GM12878 (cell line): ENCODE data around the gene KLRF2. TPM values are rescaled to one million over a fixed set of nuclear protein-coding genes. Genes with fewer than 3 reads are reported as not detected.

Experiments used
- ATAC-seq: fragments of 200-7000 bp; cut with Tn5 transposase; 3 replicates; pipeline ENCODE4 v1.9.1; 2020; ENCODE audit warnings: mild to moderate bottlenecking, moderate library complexity
- BruUV-seq: library from RNA; stranded (reverse); fragments of 400-500 nt; replicated peaks from 2 replicates; lab custom pipeline; 2021; lab: Mats Ljungman, UMichigan
- CTCF ChIA-PET: fragments of 300-600 bp; sonication (Branson Sonifier 250); formaldehyde crosslinking; extraction: SDS; loops from one replicate; lab custom pipeline; 2021; ENCODE audit warnings: inconsistent platforms; lab: Yijun Ruan, JAX
- POLR2A ChIA-PET: fragments of 350-600 bp; formaldehyde crosslinking; extraction: SDS; loops from one replicate; lab custom pipeline; 2021; ENCODE audit warnings: inconsistent platforms; lab: Charles Lee
- RAD21 ChIA-PET: fragments of 300-600 bp; sonication (Branson Sonifier 250); formaldehyde crosslinking; loops from one replicate; lab custom pipeline; 2023; ENCODE audit warnings: antibody characterized with exemption; ENCODE audit not compliant: unreplicated experiment; lab: Charles Lee
- SMC1A ChIA-PET: fragments of 300-600 bp; sonication (Branson Sonifier 250); formaldehyde crosslinking; loops from one replicate; lab custom pipeline; 2023; ENCODE audit not compliant: unreplicated experiment, uncharacterized antibody; lab: Charles Lee
- DNase-seq: peaks from one replicate; pipeline ENCODE4 v3.0.0-alpha.2; 2011; ENCODE audit warnings: low read depth, low spot score
- FAIRE-seq: peaks from 3 replicates; lab custom pipeline; 2011; peaks lifted over from hg19 to GRCh38; lab: Jason Lieb, UNC
- H2AFZ ChIP-seq: 2 replicates; pipeline ENCODE4 v1.6.0; 2011; ENCODE audit warnings: low read depth, low read length, control low read depth; ENCODE audit not compliant: control insufficient read depth
- H3K27ac ChIP-seq: 2 replicates; pipeline ENCODE4 v1.5.1; 2011; ENCODE audit warnings: control low read depth; ENCODE audit not compliant: control insufficient read depth, insufficient read depth
- H3K27me3 ChIP-seq, 2 experiments: replicated peaks in 1 of 2; 2 replicates each; pipeline versions ENCODE4 v1.6.0 to v1.6.1; 2011; ENCODE audit warnings: low read length in 1 of 2; ENCODE audit not compliant: control insufficient read depth in 2 of 2, insufficient read depth in 2 of 2
- H3K36me3 ChIP-seq, 2 experiments: 2 replicates each; pipeline ENCODE4 v1.5.1; 2011; ENCODE audit warnings: low read length in 1 of 2; ENCODE audit not compliant: control insufficient read depth in 2 of 2, insufficient read depth in 2 of 2
- H3K4me1 ChIP-seq: 2 replicates; pipeline ENCODE4 v1.6.1; 2011; ENCODE audit warnings: mild to moderate bottlenecking, low read length, moderate library complexity, mixed read lengths; ENCODE audit not compliant: control insufficient read depth, insufficient read depth
- H3K4me2 ChIP-seq: 2 replicates; pipeline ENCODE4 v1.6.0; 2011; ENCODE audit warnings: control low read depth; ENCODE audit not compliant: control insufficient read depth, insufficient read depth
- H3K4me3 ChIP-seq: fragments of 200-600 bp; sonication (generic); 2 replicates; pipeline ENCODE4 v1.5.1; 2016
- H3K79me2 ChIP-seq: 2 replicates; pipeline ENCODE4 v1.6.0; 2011; ENCODE audit warnings: low read length; ENCODE audit not compliant: control insufficient read depth, insufficient read depth
- H3K9ac ChIP-seq: 2 replicates; pipeline ENCODE4 v1.8.0; 2011; ENCODE audit warnings: low read length, control low read depth, mixed read lengths; ENCODE audit not compliant: control insufficient read depth, insufficient read depth
- H3K9me3 ChIP-seq: replicated peaks from 3 replicates; pipeline ENCODE4 v1.5.1; 2011; ENCODE audit warnings: mild to moderate bottlenecking, low read length; ENCODE audit not compliant: control insufficient read depth, insufficient read depth
- H4K20me1 ChIP-seq: 2 replicates; pipeline ENCODE4 v1.6.0; 2011; ENCODE audit not compliant: control insufficient read depth, insufficient read depth
- BCL3 ChIP-seq: IDR thresholded peaks from 2 replicates; pipeline ENCODE4 v1.6.1; 2011; ENCODE audit warnings: borderline replicate concordance, low read depth, mild to moderate bottlenecking, moderate library complexity, low read length; ENCODE audit not compliant: insufficient read depth, poor library complexity, severe bottlenecking
- HDAC6 ChIP-seq: fragments of 200-600 bp; sonication (generic); IDR thresholded peaks from one replicate; pipeline ENCODE4 v1.8.0; 2017; ENCODE audit warnings: antibody characterized with exemption; ENCODE audit not compliant: unreplicated experiment
- NR2C1 ChIP-seq: fragments of 450-650 bp; IDR thresholded peaks from 2 replicates; pipeline ENCODE4 v1.6.1; 2017; ENCODE audit warnings: antibody characterized with exemption, mild to moderate bottlenecking, moderate library complexity
- PRDM15 ChIP-seq: fragments of 450-650 bp; formaldehyde crosslinking; IDR thresholded peaks from 2 replicates; pipeline ENCODE4 v1.4.0; 2020; ENCODE audit warnings: mild to moderate bottlenecking, moderate library complexity
- RAD21 ChIP-seq: IDR thresholded peaks from 2 replicates; pipeline ENCODE4 v1.6.1; 2011; ENCODE audit warnings: mild to moderate bottlenecking, low read depth, low read length, moderate library complexity; ENCODE audit not compliant: insufficient read depth
- SMAD5 ChIP-seq: IDR thresholded peaks from 2 replicates; pipeline ENCODE4 v1.6.1; 2016; ENCODE audit warnings: antibody characterized with exemption, low read depth
- SREBF1 ChIP-seq: IDR thresholded peaks from 2 replicates; pipeline ENCODE4 v1.6.1; 2012; ENCODE audit warnings: mild to moderate bottlenecking, low read length
- STAT3 ChIP-seq: IDR thresholded peaks from 2 replicates; pipeline ENCODE4 v1.6.1; 2011; ENCODE audit warnings: low read depth, low read length, improper control_type of control experiment
- TAF1 ChIP-seq: IDR thresholded peaks from 2 replicates; pipeline ENCODE4 v1.6.1; 2011; ENCODE audit warnings: mild to moderate bottlenecking, low read depth, low read length, borderline replicate concordance
- YY1 ChIP-seq: IDR thresholded peaks from 2 replicates; pipeline ENCODE4 v1.6.1; 2011; ENCODE audit warnings: low read depth, mild to moderate bottlenecking, low read length
- WGBS: methylation state at CpG from one replicate; pipeline ENCODE4 v1.1.6; 2016; ENCODE audit warnings: low lambda C conversion rate; ENCODE audit not compliant: insufficient replicate concordance, insufficient coverage; ENCODE audit errors: missing lambda C conversion rate; 5-methylcytosine and 5-hydroxymethylcytosine counted together
- in situ Hi-C: fragments of 300-500 bp; cut with MboI; formaldehyde crosslinking; loops from 9 replicates; pipeline ENCODE4 v1.14.3; 2018; ENCODE audit warnings: mixed read lengths
- intact Hi-C: fragments of 100-400 bp; cut with micrococcal nuclease; formaldehyde crosslinking; loops from one replicate; pipeline ENCODE4 v1.14.2; 2022; ENCODE audit not compliant: unreplicated experiment
- polyA plus RNA-seq, 11 experiments: library from polyadenylated mRNA; depleted of rRNA in 4 of 11; unstranded in 6 of 11; stranded (reverse) in 5 of 11; fragments of >200 nt; fragmentation: Nextera tagmentation in 4 of 11; fragmentation: Illumina TruSeq in 1 of 11; extraction: Ambion mirVana in 4 of 11; extraction: Trizol in 1 of 11; gene quantifications; 1 replicate in 1 of 11; 2 replicates in 10 of 11; pipeline versions ENCODE4 v1.2.1 to v1.2.3, GENCODE V29; 2011 to 2016; ENCODE audit warnings: inconsistent platforms in 2 of 11, missing spikeins in 2 of 11, low read depth in 1 of 11
- total RNA-seq, 4 experiments: library from RNA; depleted of rRNA in 3 of 4; stranded (reverse); fragments of >200 nt in 3 of 4; fragmentation: Illumina TruSeq in 1 of 4; extraction: Trizol in 1 of 4; gene quantifications; 2 replicates each; pipeline versions ENCODE4 v1.2.1 to v1.2.3, GENCODE V29; 2013 to 2021

Gene KLRF2
- total and polyA plus RNA-seq, 10 of the 15 experiments (the other 5 are each of a cell fraction or from before 2014, with no cell fraction given) = 0.15 to 2.1 (median 0.26) TPM; not detected in 6

- Histone ChIP-seq H2AFZ (no peak overlapping the region), H3K4me2 (no peak overlapping the region), H4K20me1 (no peaks in the 10 kb centered on the region), H3K27me3 (peaks cover 0 to 2% of the 10 kb centered on the region in 2 experiments; a peak in 2 of 4 replicates), H3K36me3 (no peaks in the 10 kb centered on the region), H3K27ac (no peak overlapping the region), H3K4me1 (no peaks in the 10 kb centered on the region), H3K79me2 (no peaks in the 10 kb centered on the region), H3K4me3 (no peak overlapping the region), H3K9ac (no peak overlapping the region), H3K9me3 (no peaks in the 10 kb centered on the region; the same call in 2 of the 3 replicates)
- FAIRE-seq (no peak), DNase-seq (no peak), ATAC-seq (no peak)
- in situ Hi-C loops (no loop called here), intact Hi-C loops (no loop called here)
- 51% methylated on average over 10 of the region's 10 CpGs for WGBS
- CTCF ChIA-PET = interaction anchor here (2.8 to 3.1 kb wide), 2 partner anchors 106 to 170 kb away, joined by 8 to 15 read pairs; no protein-coding TSS in a partner anchor
- BruUV-seq = no TSS peak
- RAD21 ChIA-PET = no interaction called here
- POLR2A ChIA-PET = no interaction called here
- 0 out of 2 replicates have a peak, but pooled peaks have one; percentile 19 for TF ChIP-seq YY1
- no peak for TF ChIP-seq STAT3
- SMC1A ChIA-PET = interaction anchor here (1.4 kb wide), 2 partner anchors 19 to 24 kb away, joined by 3 read pairs; no protein-coding TSS in a partner anchor
Measured at GRCh38 chr12:9920451-9920850, 39.2 kb downstream of the KLRF2 start.

- intact Hi-C loops = no loop called here
- ATAC-seq = no peak
Measured at GRCh38 chr12:9922429-9922828, 41.1 kb downstream of the KLRF2 start.

More at GRCh38 chr12:9922429-9922828, 41.1 kb downstream of the KLRF2 start:
- SMC1A ChIA-PET = interaction anchor here (1.1 to 1.4 kb wide), 3 partner anchors 21 to 173 kb away, joined by 3 to 5 read pairs (median 5); no protein-coding TSS in a partner anchor
- CTCF ChIA-PET = interaction anchor here (0.8 to 3.1 kb wide), 7 partner anchors 14 to 175 kb away, joined by 3 to 15 read pairs (median 3); no protein-coding TSS in a partner anchor
- Histone ChIP-seq H3K36me3 (no peaks in the 10 kb centered on the region), H2AFZ (no peak overlapping the region), H3K9ac (no peak overlapping the region), H3K27me3 (peaks cover 0 to 2% of the 10 kb centered on the region in 2 experiments; a peak in 2 of 4 replicates), H3K4me3 (no peak overlapping the region), H3K4me1 (no peaks in the 10 kb centered on the region), H4K20me1 (no peaks in the 10 kb centered on the region), H3K27ac (no peak overlapping the region), H3K4me2 (no peak overlapping the region), H3K79me2 (no peaks in the 10 kb centered on the region), H3K9me3 (no peaks in the 10 kb centered on the region)
- WGBS = 25% methylated on average over 1 of the region's 1 CpG
- POLR2A ChIA-PET = no interaction called here
- RAD21 ChIA-PET = interaction anchor here (1.4 kb wide), 1 partner anchor 172 kb away, joined by 4 read pairs; no protein-coding TSS in a partner anchor
- in situ Hi-C loops = no loop called here
- BruUV-seq = no TSS peak
- DNase-seq (no peak), FAIRE-seq (no peak)
- TF ChIP-seq PRDM15 (CRISPR knock-in tag) = no peak
- TF ChIP-seq TAF1 = no peak
- no peak for TF ChIP-seq NR2C1
- TF ChIP-seq BCL3 = no peak
- no peak for TF ChIP-seq SREBF1
- TF ChIP-seq SMAD5 = no peak
- TF ChIP-seq HDAC6 = no peak
- no peak for TF ChIP-seq RAD21
